ENCODE results near the gene CYFIP2.

Gene CYFIP2

GRCh38 chr5:157269761-157270272 lies 3.9 kb downstream of the CYFIP2 start:
- H3K4me1 Mint-ChIP-seq = peaks cover 18% of the 10 kb centered on the region
- TF ChIP-seq CTCF (IDR thresholded peaks at IDR 0.05; ENCODE audit: unreplicated experiment in 3 of 3) = no peak
- H3K9me3 Mint-ChIP-seq = no peaks in the 10 kb centered on the region
- no peaks in the 10 kb centered on the region for H3K36me3 Mint-ChIP-seq (ENCODE audit: low read depth)
- H3K4me3 Mint-ChIP-seq = no peak overlapping the region
- H3K27ac Mint-ChIP-seq = no peak overlapping the region
- peaks cover 28% of the 10 kb centered on the region for H3K27me3 Mint-ChIP-seq (ENCODE audit: low read depth)

DNA sequence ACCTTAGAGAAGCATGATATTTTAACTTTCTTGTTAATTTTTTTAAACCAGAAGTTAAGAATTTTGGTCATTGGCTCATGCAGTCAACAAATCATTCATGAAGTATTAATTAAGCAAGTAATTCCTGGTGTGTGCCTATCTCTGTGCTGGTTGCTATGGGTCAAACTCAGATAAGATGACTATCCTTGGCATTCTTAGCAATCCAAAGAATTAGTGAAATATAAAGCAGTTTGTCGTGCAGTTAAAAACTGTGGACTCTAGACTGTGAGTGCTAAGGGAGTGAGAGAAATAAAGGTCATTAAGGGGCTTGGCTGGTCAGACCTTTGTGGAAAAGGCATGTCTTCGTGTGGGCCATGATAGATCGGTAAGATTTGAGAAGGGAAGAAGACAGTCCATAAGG lies 4.8 kb downstream of the CYFIP2 start:
- Mint-ChIP-seq H3K4me1 (peaks cover 18% of the 10 kb centered on the region), H3K27ac (no peak overlapping the region), H3K9me3 (no peaks in the 10 kb centered on the region), H3K27me3 (ENCODE audit: low read depth) (peaks cover 21% of the 10 kb centered on the region), H3K36me3 (ENCODE audit: low read depth) (no peaks in the 10 kb centered on the region), H3K4me3 (no peak overlapping the region)
- no peak for TF ChIP-seq CTCF (IDR thresholded peaks at IDR 0.05; ENCODE audit: unreplicated experiment in 3 of 3)

GRCh38 chr5:157271740-157272271 lies 5.9 kb downstream of the CYFIP2 start:
- Mint-ChIP-seq H3K27me3 (ENCODE audit: low read depth) (peaks cover 18% of the 10 kb centered on the region), H3K9me3 (no peaks in the 10 kb centered on the region), H3K27ac (no peak overlapping the region), H3K4me3 (no peak overlapping the region), H3K4me1 (peaks cover 18% of the 10 kb centered on the region), H3K36me3 (ENCODE audit: low read depth) (no peaks in the 10 kb centered on the region)
- no peak for TF ChIP-seq CTCF (IDR thresholded peaks at IDR 0.05; ENCODE audit: unreplicated experiment in 3 of 3)

- no peaks in the 10 kb centered on the region for H3K9me3 Mint-ChIP-seq
- H3K27ac Mint-ChIP-seq = no peak overlapping the region
- H3K36me3 Mint-ChIP-seq (ENCODE audit: low read depth) = no peaks in the 10 kb centered on the region
- no peak for TF ChIP-seq CTCF (IDR thresholded peaks at IDR 0.05; ENCODE audit: unreplicated experiment in 3 of 3)
- H3K4me1 Mint-ChIP-seq = peaks cover 7% of the 10 kb centered on the region
- H3K4me3 Mint-ChIP-seq = no peak overlapping the region
- peaks cover 9% of the 10 kb centered on the region for H3K27me3 Mint-ChIP-seq (ENCODE audit: low read depth)
Observed at GRCh38 chr5:157273131-157273556, 7.2 kb downstream of the CYFIP2 start.

DNA sequence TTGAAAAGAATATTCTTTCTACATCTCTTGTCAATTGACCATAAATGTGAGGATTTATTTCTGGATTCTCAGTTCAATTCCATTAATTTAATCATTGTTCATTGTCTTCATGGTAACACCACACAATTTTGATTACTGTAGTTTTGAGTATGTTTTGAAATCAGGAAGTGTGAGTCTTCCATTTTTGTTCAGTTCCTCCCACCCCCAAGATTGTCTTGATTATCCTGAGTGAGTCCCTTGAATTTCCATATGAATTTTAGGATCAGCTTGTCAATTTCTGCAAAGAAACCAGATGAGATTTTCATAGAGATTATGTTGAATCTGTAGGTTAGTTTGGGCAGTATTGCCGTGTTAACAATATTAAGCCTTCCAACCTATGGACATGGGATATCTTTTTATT lies 9.5 kb downstream of the CYFIP2 start:
- Mint-ChIP-seq H3K9me3 (no peaks in the 10 kb centered on the region), H3K27me3 (ENCODE audit: low read depth) (no peaks in the 10 kb centered on the region), H3K27ac (no peak overlapping the region), H3K4me1 (no peaks in the 10 kb centered on the region), H3K4me3 (no peak overlapping the region), H3K36me3 (ENCODE audit: low read depth) (no peaks in the 10 kb centered on the region)
- no peak for TF ChIP-seq CTCF (IDR thresholded peaks at IDR 0.05; ENCODE audit: unreplicated experiment in 3 of 3)

DNA sequence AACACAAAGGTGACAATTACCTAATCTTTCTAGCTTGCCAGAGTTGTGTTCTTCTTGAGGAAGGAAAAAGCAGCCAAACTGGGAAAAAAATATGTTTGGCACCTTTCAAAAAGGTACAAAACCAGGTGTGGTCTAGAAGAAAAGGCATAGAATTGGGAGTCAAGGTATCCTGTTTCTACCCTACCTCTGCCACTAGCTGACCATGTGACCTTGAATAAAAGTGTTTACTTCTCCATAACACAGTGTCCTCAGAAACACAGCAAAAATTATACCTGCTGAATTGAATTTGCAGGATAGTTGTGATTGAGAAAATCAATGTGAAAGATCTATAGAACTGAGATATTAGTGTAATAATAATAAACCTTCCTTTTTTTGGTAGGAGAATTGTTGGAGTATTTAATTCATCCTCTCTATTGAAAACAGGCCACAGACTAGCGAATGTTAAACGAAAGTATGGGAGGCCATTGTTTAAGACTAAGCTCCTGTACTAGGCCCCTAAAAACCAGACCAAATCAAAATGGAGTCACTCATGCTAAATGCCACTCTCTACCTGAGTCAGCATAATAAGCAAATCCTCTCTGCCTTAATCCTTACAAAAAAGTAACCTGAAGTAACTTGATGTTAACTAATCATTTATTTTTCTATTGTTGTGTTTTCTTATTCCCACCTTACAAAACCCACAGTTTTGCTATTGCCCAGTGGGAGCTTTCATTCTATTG lies 12.6 kb downstream of the CYFIP2 start:
- no peak for TF ChIP-seq CTCF (IDR thresholded peaks at IDR 0.05; ENCODE audit: unreplicated experiment in 3 of 3)
- Mint-ChIP-seq H3K4me1 (no peaks in the 10 kb centered on the region), H3K27ac (no peak overlapping the region), H3K36me3 (ENCODE audit: low read depth) (no peaks in the 10 kb centered on the region), H3K4me3 (no peak overlapping the region), H3K9me3 (no peaks in the 10 kb centered on the region), H3K27me3 (ENCODE audit: low read depth) (no peaks in the 10 kb centered on the region)
